CD4-positive, alpha-beta T cell (primary cell): ENCODE measurements around the gene MARCKS. TPM values are rescaled to one million over a fixed set of nuclear protein-coding genes. Genes with fewer than 3 reads are reported as not detected.

ENCODE experiments used
- ATAC-seq: fragments of 200-7000 bp; cut with Tn5 transposase; one replicate; pipeline ENCODE4 v1.10.0; 2022; ENCODE audit warnings: mild to moderate bottlenecking; ENCODE audit not compliant: poor library complexity
- CTCF ChIA-PET: fragments of 350-600 bp; sonication (Branson Sonifier 250); formaldehyde crosslinking; loops from one replicate; lab custom pipeline; 2021; ENCODE audit warnings: antibody characterized with exemption, inconsistent platforms; lab: Charles Lee
- POLR2A ChIA-PET: fragments of 350-600 bp; sonication (Branson Sonifier 250); formaldehyde crosslinking; loops from one replicate; lab custom pipeline; 2021; ENCODE audit warnings: antibody characterized with exemption, inconsistent platforms; lab: Charles Lee
- DNase-seq, 14 experiments: peaks; one replicate each; pipeline ENCODE4 v3.0.0-alpha.2; 2013 to 2020; ENCODE audit warnings: mixed read lengths in 2 of 14
- H3K27ac ChIP-seq, 2 donors: one replicate each; pipeline versions ENCODE4 v1.5.1 to v1.7.0; 2013; ENCODE audit warnings: low read length in 2 of 2, low read depth in 1 of 2, mild to moderate bottlenecking in 1 of 2
- H3K27me3 ChIP-seq, 2 experiments: 1 replicate in 1 of 2; 2 replicates in 1 of 2; pipeline versions ENCODE4 v1.6.1 to v1.7.0; 2013; ENCODE audit warnings: low read length in 2 of 2, control low read depth in 1 of 2, mild to moderate bottlenecking in 1 of 2, moderate library complexity in 1 of 2; ENCODE audit not compliant: insufficient read depth in 2 of 2, control insufficient read depth in 1 of 2
- H3K36me3 ChIP-seq: one replicate; pipeline ENCODE4 v1.6.1; 2013; ENCODE audit warnings: low read length, control low read depth; ENCODE audit not compliant: insufficient read depth
- H3K4me1 ChIP-seq: one replicate; pipeline ENCODE4 v1.6.1; 2013; ENCODE audit warnings: low read length, control low read depth; ENCODE audit not compliant: insufficient read depth
- H3K4me3 ChIP-seq: one replicate; pipeline ENCODE4 v1.5.1; 2013; ENCODE audit warnings: mild to moderate bottlenecking, low read length, moderate library complexity
- H3K9me3 ChIP-seq, 2 experiments: 1 replicate in 1 of 2; 2 replicates in 1 of 2; pipeline versions ENCODE4 v1.6.1 to v1.7.0; 2013; ENCODE audit warnings: low read length in 2 of 2, mild to moderate bottlenecking in 2 of 2, control low read depth in 1 of 2, moderate library complexity in 1 of 2; ENCODE audit not compliant: control insufficient read depth in 1 of 2, insufficient read depth in 1 of 2
- H3K27ac Mint-ChIP-seq: one replicate; pipeline ENCODE4 v1.8.0; 2020; ENCODE audit warnings: mixed read lengths
- H3K27me3 Mint-ChIP-seq: one replicate; pipeline ENCODE4 v1.8.0; 2021; ENCODE audit warnings: mixed read lengths
- H3K36me3 Mint-ChIP-seq: one replicate; pipeline ENCODE4 v1.8.0; 2021; ENCODE audit warnings: low read depth, mixed read lengths
- H3K4me1 Mint-ChIP-seq: one replicate; pipeline ENCODE4 v1.8.0; 2021; ENCODE audit warnings: low read depth, mixed read lengths
- H3K4me3 Mint-ChIP-seq: one replicate; pipeline ENCODE4 v1.8.0; 2020; ENCODE audit warnings: mild to moderate bottlenecking, mixed read lengths
- H3K9me3 Mint-ChIP-seq: one replicate; pipeline ENCODE4 v1.8.0; 2020; ENCODE audit warnings: mixed read lengths
- intact Hi-C, 2 experiments: fragments of 100-400 bp; cut with DNase I in 1 of 2; cut with micrococcal nuclease in 1 of 2; formaldehyde crosslinking; loops; one replicate each; pipeline versions ENCODE4 v1.15.1 to v1.9.0; 2023 to 2025; cut with DNase I, micrococcal nuclease
- total RNA-seq, 174 experiments: library from RNA in 2 of 174; stranded (reverse) in 2 of 174; gene quantifications; one replicate each; pipeline ENCODE4 v1.2.3 and lab custom pipeline; 2021 to 2026
- TF ChIP-seq, protein P1 (sequence below): fragments of 200-600 bp; IDR thresholded peaks from one replicate; pipeline ENCODE4 v1.8.0; 2022; ENCODE audit warnings: antibody characterized with exemption, mild to moderate bottlenecking

Gene MARCKS
- total RNA-seq, 2 experiments from 2014 or later = 0.63 to 0.70 TPM

DNA sequence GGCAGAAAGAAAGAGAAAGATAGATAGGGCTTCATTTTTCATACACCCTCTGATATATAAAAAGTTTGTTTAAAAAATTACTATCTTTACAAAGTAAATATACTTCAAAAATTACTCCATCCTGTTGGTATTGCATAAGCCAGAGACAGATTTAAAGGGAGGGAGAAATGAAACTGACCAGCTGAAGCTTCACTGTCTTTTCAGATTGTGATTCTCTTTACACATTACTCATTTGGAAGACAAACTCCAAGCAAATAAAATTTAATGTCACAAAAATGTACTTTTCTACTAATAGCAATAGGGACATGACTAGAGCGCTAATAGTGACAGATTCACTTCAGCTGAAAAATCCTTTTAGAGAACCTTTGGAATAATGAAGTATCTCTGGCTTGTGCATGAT, 38.6 kb upstream of the MARCKS start:
- Mint-ChIP-seq H3K9me3 (no peaks in the 10 kb centered on the region), H3K4me3 (no peak overlapping the region), H3K27ac (no peak overlapping the region), H3K4me1 (no peaks in the 10 kb centered on the region), H3K27me3 (peaks cover 6% of the 10 kb centered on the region), H3K36me3 (no peaks in the 10 kb centered on the region)
- no peaks in the 10 kb centered on the region for H3K36me3 ChIP-seq
- ChIA-PET CTCF (no interaction called here), POLR2A (no interaction called here)
- H3K9me3 ChIP-seq = no peaks in the 10 kb centered on the region
- peak in 1 of 14 experiments; percentile 8 for DNase-seq
- intact Hi-C loops = no loop called here
- ATAC-seq = no peak
- H3K27ac ChIP-seq = no peak overlapping the region
- no peaks in the 10 kb centered on the region for H3K27me3 ChIP-seq
- no peak overlapping the region for H3K4me3 ChIP-seq
- TF ChIP-seq, protein P1, sequence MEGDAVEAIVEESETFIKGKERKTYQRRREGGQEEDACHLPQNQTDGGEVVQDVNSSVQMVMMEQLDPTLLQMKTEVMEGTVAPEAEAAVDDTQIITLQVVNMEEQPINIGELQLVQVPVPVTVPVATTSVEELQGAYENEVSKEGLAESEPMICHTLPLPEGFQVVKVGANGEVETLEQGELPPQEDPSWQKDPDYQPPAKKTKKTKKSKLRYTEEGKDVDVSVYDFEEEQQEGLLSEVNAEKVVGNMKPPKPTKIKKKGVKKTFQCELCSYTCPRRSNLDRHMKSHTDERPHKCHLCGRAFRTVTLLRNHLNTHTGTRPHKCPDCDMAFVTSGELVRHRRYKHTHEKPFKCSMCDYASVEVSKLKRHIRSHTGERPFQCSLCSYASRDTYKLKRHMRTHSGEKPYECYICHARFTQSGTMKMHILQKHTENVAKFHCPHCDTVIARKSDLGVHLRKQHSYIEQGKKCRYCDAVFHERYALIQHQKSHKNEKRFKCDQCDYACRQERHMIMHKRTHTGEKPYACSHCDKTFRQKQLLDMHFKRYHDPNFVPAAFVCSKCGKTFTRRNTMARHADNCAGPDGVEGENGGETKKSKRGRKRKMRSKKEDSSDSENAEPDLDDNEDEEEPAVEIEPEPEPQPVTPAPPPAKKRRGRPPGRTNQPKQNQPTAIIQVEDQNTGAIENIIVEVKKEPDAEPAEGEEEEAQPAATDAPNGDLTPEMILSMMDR = no peak
- H3K4me1 ChIP-seq = no peaks in the 10 kb centered on the region

DNA sequence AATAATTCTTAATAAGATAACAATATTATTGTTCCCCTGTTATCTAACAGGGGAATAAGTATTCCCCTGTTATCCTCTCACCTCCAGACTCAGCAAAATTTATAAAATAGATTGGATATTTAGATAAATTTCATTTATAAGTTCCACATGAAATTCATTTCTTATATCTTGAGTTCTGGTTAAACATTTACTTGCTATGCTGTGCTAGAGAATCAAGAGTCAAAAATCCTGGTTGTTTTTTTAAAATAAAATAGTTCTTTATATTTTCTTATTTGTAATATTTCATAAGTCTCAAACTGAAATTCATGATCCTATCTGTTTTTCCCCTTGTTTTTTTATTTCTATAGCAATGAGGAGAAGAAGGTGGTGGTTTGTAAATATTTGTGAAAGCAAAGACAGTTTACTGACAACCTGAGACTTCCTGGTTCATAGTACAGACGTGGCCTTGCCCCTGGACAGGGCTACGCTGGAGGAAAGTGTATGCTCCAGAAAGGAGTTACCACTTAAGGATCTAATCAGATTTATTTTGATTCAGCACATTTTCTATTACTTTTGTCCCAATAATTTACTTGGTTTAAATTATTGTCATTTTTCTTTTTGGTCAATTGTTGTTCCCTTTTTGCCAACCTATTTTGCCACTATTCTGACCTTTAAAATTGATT, 37.8 kb upstream of the MARCKS start:
- Mint-ChIP-seq H3K27ac (no peak overlapping the region), H3K4me1 (no peaks in the 10 kb centered on the region), H3K27me3 (peaks cover 10% of the 10 kb centered on the region), H3K36me3 (no peaks in the 10 kb centered on the region), H3K4me3 (no peak overlapping the region), H3K9me3 (no peaks in the 10 kb centered on the region)
- POLR2A ChIA-PET = no interaction called here
- TF ChIP-seq, protein P1 = no peak
- Histone ChIP-seq H3K36me3 (no peaks in the 10 kb centered on the region), H3K27me3 (no peaks in the 10 kb centered on the region), H3K4me1 (no peaks in the 10 kb centered on the region), H3K4me3 (no peak overlapping the region), H3K27ac (no peak overlapping the region), H3K9me3 (no peaks in the 10 kb centered on the region)
- intact Hi-C loops = no loop called here
- DNase-seq (no peak), ATAC-seq (no peak)
- CTCF ChIA-PET = no interaction called here

DNA sequence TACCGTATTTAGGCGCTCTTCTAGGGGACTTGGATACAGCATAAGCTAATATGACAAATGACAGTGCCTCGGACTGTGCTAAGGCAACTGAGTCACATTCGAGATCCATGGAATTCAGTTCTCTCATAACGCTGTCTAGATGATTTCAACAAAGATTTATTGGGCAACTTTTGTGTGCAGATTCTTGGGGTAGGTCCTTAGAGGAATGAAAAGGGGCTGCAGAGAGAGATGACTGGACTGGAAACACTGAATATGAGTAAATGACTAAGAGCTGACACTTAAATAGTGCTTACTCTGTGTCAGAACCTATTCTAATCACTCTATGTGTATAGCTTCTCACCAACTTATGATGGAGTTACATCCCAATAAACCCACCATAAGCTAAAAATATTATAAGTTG, 36.4 kb upstream of the MARCKS start:
- H3K27me3 Mint-ChIP-seq = peaks cover 11% of the 10 kb centered on the region
- no peak overlapping the region for H3K27ac Mint-ChIP-seq
- Histone ChIP-seq H3K4me1 (no peaks in the 10 kb centered on the region), H3K36me3 (no peaks in the 10 kb centered on the region), H3K9me3 (no peaks in the 10 kb centered on the region), H3K27me3 (no peaks in the 10 kb centered on the region), H3K27ac (no peak overlapping the region), H3K4me3 (no peak overlapping the region)
- ChIA-PET POLR2A (no interaction called here), CTCF (no interaction called here)
- DNase-seq = no peak
- no peaks in the 10 kb centered on the region for H3K36me3 Mint-ChIP-seq
- intact Hi-C loops = no loop called here
- TF ChIP-seq, protein P1 = no peak
- H3K9me3 Mint-ChIP-seq = no peaks in the 10 kb centered on the region
- no peak overlapping the region for H3K4me3 Mint-ChIP-seq
- no peak for ATAC-seq
- H3K4me1 Mint-ChIP-seq = no peaks in the 10 kb centered on the region
